Measurements from ENCODE around the gene SNRK. TPM values are rescaled to one million over a fixed set of nuclear protein-coding genes. Genes with fewer than 3 reads are reported as not detected.
"Not testable (repeated sequence)": the region's sequence is repeated elsewhere in the genome, so short reads cannot be mapped to it uniquely, and the experiment has no call there.

The SNRK gene
- total RNA-seq, 1 donor from 2014 or later = 29.7 TPM

DNA sequence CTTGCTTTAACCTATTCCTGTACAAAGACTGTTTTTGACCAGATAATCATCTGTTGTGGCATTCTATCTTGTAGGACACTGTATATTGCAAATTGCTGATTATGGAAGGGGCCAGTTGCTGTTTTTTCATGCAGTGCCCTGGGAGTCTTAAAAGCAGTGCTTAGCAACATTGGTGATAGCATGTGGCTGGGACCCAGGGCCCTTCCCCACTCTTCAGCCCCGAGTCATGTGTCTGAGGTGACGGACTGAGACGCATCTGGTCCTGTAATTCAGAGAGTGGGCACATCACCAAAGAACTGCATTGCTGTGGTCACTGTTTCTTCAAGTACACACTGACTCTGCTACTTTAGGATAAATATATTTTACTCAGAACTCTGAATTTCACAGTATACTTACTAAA is 63.4 kb downstream of the SNRK start:
- no peak for FAIRE-seq
- TF ChIP-seq, protein P1, sequence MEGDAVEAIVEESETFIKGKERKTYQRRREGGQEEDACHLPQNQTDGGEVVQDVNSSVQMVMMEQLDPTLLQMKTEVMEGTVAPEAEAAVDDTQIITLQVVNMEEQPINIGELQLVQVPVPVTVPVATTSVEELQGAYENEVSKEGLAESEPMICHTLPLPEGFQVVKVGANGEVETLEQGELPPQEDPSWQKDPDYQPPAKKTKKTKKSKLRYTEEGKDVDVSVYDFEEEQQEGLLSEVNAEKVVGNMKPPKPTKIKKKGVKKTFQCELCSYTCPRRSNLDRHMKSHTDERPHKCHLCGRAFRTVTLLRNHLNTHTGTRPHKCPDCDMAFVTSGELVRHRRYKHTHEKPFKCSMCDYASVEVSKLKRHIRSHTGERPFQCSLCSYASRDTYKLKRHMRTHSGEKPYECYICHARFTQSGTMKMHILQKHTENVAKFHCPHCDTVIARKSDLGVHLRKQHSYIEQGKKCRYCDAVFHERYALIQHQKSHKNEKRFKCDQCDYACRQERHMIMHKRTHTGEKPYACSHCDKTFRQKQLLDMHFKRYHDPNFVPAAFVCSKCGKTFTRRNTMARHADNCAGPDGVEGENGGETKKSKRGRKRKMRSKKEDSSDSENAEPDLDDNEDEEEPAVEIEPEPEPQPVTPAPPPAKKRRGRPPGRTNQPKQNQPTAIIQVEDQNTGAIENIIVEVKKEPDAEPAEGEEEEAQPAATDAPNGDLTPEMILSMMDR (IDR thresholded peaks at IDR 0.05; ENCODE audit: insufficient read depth, low read length, severe bottlenecking) = no peak
- DNase-seq (ENCODE audit: low read depth) = no peak
- no peak overlapping the region for H3K4me3 ChIP-seq (ENCODE audit: low read depth, low read length)
- peaks cover 6% of the 10 kb centered on the region for H3K36me3 ChIP-seq (ENCODE audit: control insufficient read depth, insufficient read depth, low read length)
- no peaks in the 10 kb centered on the region for H3K27me3 ChIP-seq (ENCODE audit: control insufficient read depth, insufficient read depth, low read length)

DNA sequence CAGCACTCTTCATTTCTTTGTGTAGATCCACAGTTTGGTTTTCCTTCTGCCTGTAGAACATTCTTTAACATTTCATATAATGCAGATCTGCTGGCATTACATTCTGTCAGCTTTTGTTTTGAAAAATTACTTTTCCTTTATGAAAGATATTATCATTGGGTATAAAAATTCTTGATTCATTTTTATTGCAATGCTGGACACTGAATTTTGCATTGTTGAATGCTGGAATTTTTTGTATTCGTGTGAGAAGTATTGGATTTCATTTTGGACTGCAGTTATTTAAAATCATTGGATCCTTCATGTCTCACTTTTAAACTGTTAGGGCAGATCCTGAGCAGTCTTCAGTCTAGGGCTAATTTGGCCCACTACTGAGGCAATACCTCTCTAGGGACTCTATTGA is 67.1 kb downstream of the SNRK start:
- FAIRE-seq (no peak), DNase-seq (ENCODE audit: low read depth) (no peak)
- TF ChIP-seq, protein P1 (IDR thresholded peaks at IDR 0.05; ENCODE audit: insufficient read depth, low read length, severe bottlenecking) = no peak
- no peaks in the 10 kb centered on the region for H3K27me3 ChIP-seq (ENCODE audit: control insufficient read depth, insufficient read depth, low read length)
- no peaks in the 10 kb centered on the region for H3K36me3 ChIP-seq (ENCODE audit: control insufficient read depth, insufficient read depth, low read length)
- H3K4me3 ChIP-seq (ENCODE audit: low read depth, low read length) = no peak overlapping the region

DNA sequence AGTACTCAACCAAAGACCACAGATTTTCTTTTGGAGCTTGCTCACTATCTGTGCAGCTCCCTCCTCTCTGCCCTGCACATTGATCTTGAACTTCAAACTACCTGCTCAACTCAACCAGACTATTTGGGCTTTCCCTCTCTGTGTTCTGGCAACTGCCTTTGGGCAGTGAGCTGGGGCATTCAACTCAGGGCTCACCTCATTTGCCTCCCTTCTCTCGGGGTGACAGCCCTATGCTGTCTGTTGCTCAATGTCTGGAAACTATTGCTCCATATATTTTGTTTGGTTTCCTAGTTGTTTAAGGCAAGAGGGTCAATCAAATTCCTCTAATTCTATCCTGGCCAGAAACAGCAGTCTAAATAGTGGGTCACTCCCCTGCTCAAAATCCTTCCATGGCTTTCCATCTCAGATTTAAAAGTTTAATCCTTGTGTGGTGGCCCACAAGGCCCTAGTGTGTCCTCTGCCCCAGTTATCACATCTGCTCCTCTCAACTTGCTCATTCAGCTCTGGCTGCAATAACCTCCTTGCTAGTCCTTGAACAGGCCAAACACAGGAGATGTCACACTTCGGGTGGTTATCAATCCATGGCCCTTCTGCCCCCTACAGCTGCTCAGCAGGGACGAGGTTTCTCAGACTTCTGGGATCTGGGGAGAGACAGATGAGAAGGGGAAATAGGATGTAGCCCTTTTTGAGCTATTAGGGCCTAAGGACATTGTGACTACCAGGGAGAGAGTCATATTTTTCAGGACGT is 67.8 kb downstream of the SNRK start:
- Histone ChIP-seq H3K36me3 (ENCODE audit: control insufficient read depth, insufficient read depth, low read length) (no peaks in the 10 kb centered on the region), H3K4me3 (ENCODE audit: low read depth, low read length) (no peak overlapping the region), H3K27me3 (ENCODE audit: control insufficient read depth, insufficient read depth, low read length) (no peaks in the 10 kb centered on the region)
- TF ChIP-seq, protein P1 (IDR thresholded peaks at IDR 0.05; ENCODE audit: insufficient read depth, low read length, severe bottlenecking) = no peak
- FAIRE-seq (no peak), DNase-seq (ENCODE audit: low read depth) (no peak)

DNA sequence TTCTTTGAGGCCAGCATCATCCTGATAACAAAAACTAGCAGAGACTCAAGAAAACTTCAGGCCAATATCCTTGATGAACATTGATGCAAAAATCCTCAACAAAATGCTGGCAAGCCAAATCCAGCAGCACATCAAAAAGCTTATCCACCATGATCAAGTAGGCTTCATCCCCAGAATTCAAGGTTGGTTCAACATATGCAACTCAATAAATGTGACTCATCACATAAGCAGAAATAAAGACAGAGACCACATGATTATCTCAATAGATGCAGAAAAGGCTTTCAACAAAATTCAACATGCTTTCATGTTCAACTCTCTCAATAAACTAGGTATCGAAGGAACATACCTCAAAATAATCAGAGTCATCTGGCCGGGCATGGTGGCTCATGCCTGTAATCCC is 69.7 kb downstream of the SNRK start:
- not testable (repeated sequence) for H3K27me3 ChIP-seq (ENCODE audit: control insufficient read depth, insufficient read depth, low read length); H3K36me3 ChIP-seq (ENCODE audit: control insufficient read depth, insufficient read depth, low read length); FAIRE-seq; DNase-seq (ENCODE audit: low read depth); H3K4me3 ChIP-seq (ENCODE audit: low read depth, low read length)

DNA sequence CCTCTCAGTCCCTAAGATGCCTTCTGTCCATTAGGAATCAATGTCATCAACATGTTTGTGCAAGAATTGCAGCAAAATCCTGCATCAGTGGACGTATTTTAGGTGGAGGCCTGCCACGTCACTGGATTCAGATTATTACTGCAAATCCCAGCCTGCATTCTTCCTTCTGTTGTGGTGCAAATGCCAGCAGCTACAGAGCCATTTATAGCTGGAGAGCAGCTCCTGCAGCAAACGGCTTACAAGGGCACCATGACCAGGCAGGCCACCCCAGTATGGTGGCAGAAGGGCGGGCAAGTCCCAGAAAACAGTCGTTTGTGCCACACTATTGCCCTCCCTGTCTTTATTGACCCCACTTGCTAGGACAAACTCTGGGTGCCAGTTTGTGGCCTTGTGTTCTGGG is 74.7 kb downstream of the SNRK start:
- TF ChIP-seq, protein P1 (IDR thresholded peaks at IDR 0.05; ENCODE audit: insufficient read depth, low read length, severe bottlenecking) = no peak
- FAIRE-seq (no peak), DNase-seq (ENCODE audit: low read depth) (no peak)
- no peaks in the 10 kb centered on the region for H3K27me3 ChIP-seq (ENCODE audit: control insufficient read depth, insufficient read depth, low read length)
- no peak overlapping the region for H3K4me3 ChIP-seq (ENCODE audit: low read depth, low read length)
- H3K36me3 ChIP-seq (ENCODE audit: control insufficient read depth, insufficient read depth, low read length) = peaks cover 1% of the 10 kb centered on the region

DNA sequence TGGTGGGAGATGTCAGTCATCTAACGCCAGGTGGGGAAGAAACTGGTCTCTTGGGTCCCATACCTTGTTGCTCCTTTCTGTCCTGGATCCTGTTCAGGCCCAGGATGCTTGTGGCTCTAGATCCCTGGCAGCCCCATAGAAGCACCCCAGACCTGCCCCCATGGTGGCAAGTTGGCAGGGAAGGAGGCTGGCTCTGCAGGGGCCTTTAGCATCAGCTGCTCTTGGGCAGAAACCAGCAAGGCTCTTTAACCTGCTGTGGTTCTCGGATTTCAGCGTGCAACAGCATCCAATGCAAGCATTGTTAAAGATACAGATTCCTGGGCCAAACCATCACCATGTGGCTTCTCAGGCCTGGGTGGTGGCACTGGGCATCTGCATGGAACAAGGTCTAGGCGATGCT is 75.8 kb downstream of the SNRK start:
- DNase-seq (ENCODE audit: low read depth) (no peak), FAIRE-seq (no peak)
- Histone ChIP-seq H3K27me3 (ENCODE audit: control insufficient read depth, insufficient read depth, low read length) (no peaks in the 10 kb centered on the region), H3K4me3 (ENCODE audit: low read depth, low read length) (no peak overlapping the region), H3K36me3 (ENCODE audit: control insufficient read depth, insufficient read depth, low read length) (peaks cover 1% of the 10 kb centered on the region)
- TF ChIP-seq, protein P1 (IDR thresholded peaks at IDR 0.05; ENCODE audit: insufficient read depth, low read length, severe bottlenecking) = no peak

Data from bronchial epithelial cell (primary cell).